Suprapubic skin (tissue), 3 donors: Measurements from ENCODE around the gene FAM24B.

ENCODE experiments used
- POLR2AphosphoS5 ChIP-seq, 3 donors: sonication (generic); formaldehyde crosslinking; IDR thresholded peaks; one replicate each; pipeline ENCODE4 v1.6.1; 2017; ENCODE audit warnings: antibody characterized with exemption in 3 of 3
- TF ChIP-seq, protein P1 (sequence below), 2 donors: fragments of 200-600 bp in 1 of 2; fragments of 450-650 bp in 1 of 2; sonication (generic) in 1 of 2; IDR thresholded peaks; one replicate each; pipeline ENCODE4 v1.5.1; 2016 to 2019; ENCODE audit warnings: antibody characterized with exemption in 2 of 2, mild to moderate bottlenecking in 1 of 2, moderate library complexity in 1 of 2

DNA sequence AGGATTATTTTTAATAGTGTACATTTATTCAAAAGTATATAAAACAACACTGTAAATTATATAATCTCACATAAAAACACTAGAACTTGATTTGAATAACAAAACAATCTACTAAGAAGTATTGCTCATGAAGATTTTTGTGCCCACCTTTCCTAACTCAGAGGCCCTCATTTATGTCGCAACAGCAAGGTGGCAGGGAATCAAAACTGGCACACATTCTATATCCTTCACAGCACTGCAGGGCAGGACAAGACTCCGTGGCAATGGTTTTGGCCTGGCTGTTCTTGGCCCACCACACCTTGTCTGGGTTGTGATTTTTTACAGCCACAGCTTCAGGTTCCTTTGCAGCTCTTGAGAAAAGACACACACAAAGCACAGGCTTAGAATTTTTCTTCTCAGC, 30.3 kb downstream of the FAM24B start:
- no peak for TF ChIP-seq POLR2AphosphoS5 (IDR thresholded peaks at IDR 0.05)
- TF ChIP-seq, protein P1, sequence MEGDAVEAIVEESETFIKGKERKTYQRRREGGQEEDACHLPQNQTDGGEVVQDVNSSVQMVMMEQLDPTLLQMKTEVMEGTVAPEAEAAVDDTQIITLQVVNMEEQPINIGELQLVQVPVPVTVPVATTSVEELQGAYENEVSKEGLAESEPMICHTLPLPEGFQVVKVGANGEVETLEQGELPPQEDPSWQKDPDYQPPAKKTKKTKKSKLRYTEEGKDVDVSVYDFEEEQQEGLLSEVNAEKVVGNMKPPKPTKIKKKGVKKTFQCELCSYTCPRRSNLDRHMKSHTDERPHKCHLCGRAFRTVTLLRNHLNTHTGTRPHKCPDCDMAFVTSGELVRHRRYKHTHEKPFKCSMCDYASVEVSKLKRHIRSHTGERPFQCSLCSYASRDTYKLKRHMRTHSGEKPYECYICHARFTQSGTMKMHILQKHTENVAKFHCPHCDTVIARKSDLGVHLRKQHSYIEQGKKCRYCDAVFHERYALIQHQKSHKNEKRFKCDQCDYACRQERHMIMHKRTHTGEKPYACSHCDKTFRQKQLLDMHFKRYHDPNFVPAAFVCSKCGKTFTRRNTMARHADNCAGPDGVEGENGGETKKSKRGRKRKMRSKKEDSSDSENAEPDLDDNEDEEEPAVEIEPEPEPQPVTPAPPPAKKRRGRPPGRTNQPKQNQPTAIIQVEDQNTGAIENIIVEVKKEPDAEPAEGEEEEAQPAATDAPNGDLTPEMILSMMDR (IDR thresholded peaks at IDR 0.05): no peak
